Measurements from ENCODE around the gene COG4.
"Not testable (repeated sequence)": the region's sequence is repeated elsewhere in the genome, so short reads cannot be mapped to it uniquely, and the experiment has no call there.

Gene COG4

DNA sequence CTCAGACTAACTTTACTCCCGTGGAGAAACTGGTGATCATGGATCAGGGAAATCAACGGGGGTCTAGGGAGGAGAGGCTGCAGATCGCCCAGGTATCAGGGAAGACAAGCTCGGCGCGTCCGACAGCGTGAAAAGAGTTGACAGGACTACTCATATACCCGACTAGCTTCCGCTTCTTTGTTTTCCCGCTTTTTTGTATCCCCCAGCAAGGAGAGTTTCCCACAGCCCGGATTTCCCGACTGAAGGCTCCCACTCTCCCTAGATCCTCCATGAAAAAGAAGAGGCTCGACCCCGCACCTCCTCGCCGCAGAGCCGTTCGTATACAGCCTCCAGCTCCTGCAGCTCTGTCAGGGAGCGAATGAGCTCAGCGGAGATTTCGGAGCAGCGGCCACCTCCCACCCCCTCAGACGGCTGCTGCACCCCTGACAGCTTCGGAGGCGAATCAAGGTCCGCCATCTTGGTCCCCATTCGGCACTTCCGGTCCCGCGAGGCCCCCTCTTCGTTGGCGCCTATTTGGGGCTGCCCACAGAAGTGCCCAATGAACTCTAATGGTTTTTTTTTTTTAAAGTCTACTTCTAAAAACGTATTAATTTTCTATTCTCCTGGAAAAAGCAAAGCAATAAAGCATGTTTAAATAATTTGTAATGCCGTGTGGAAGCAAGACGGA, at the start of gene COG4:
TSS of gene COG4 (minus strand) at position 479 of the 667 bp plus-strand sequence. CDS start at position 468, 11 bp downstream.
- peak; percentile 24 for DNase-seq

- no peak for DNase-seq
Observed at GRCh38 chr16:70572926-70573270, 49.5 kb upstream of the COG4 start.

DNA sequence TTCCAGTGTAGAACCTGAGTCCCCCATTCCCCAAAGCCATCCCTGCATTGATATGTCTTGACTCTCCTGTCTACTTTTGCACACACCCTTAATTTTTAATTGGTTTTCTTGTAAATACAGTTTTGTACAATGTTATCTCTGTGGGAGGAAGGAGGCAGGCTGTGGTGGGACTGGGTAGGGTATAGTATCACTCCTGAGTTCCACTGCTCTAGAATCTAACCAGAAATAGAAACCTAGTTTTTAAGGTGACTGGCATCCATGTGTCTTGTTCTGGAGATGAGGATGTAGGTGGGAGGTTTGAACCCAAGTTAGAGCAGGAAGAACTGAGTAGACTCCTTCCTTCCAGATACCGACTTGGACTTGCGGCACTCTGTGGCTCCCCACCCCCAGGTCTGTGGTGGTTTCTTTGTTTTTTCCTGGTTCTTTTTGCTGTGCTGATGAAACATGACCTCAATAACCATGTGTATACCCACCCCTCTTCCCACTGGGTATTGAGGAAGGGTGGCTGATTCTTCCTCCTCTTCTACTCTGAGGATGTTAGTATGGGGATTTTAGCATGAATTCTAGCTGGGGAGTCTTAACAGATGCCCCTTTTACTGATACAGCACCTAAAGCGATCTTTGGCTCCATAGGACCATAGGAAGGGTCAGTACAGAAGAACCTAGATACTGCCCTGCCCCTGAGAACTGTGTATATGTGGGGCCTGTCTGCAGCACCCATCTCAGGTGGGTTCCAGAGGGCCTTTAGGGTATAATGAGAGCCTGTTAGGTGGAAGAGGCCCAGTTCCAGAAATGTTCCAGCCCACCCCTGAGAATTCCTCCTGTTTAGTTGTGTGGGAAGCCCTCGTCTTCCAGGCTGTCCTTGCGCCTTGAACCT, 48.9 kb upstream of the COG4 start:
- DNase-seq = no peak

DNA sequence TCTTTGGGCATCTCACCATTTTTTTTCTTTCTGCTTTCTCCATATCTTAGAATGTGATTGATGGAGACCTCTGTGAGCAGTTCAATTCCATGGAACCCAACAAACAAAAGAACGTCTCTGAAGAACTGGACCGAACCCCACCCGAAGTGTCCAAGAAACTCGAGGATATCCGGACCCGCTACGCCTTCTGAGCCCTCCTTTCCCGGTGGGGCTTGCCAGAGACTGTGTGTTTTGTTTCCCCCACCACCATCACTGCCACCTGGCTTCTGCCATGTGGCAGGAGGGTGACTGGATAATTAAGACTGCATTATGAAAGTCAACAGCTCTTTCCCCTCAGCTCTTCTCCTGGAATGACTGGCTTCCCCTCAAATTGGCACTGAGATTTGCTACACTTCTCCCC, 48.3 kb upstream of the COG4 start:
- DNase-seq = no peak

DNA sequence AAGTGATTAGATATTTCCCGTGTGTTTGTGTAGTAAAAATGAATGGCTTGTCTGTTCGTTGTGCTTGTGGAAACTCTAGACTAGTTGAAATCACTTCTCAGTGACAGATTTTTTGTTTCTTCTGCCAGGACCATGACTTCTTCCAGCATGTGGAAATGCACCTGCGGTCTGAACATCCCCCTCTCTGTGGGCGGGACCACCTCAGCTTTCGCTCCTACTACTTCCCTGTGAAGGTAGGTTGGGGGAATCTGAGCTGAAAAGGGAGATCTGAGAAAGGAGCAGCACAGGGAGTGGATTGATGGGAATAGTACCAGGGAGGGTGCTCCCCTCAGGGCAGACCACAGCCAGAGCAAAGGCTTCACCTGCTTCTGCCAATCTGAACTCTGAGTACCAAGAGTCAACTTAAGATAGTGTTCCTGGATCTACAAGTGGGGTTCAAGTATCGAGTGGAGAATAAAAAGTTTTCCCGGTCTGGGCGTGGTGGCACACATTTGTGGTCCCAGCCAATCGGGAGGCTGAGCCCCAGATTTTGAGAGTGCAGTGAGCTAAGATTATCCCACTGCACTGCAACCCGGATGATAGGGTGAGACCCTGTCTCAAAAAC, 47.7 kb upstream of the COG4 start:
- no peak for DNase-seq

GRCh38 chr16:70569752-70570151, 46.4 kb upstream of the COG4 start:
- DNase-seq = no peak

- DNase-seq = no peak
Observed at GRCh38 chr16:70568601-70569237, 45.4 kb upstream of the COG4 start.

DNA sequence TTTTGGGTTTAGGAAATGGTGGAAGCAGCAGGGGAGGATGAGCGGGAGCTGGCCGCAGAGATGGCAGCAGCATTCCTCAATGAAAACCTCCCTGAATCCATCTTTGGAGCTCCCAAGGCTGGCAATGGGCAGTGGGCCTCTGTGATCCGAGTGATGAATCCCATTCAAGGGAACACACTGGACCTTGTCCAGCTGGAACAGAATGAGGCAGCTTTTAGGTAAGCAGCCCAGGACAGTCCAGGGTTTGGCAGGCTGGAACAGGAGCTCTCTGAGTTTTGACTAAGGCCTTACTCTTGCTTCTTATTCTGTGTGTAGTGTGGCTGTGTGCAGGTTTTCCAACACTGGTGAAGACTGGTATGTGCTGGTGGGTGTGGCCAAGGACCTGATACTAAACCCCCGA, 41.7 kb upstream of the COG4 start:
- DNase-seq = no peak

- no peak for DNase-seq
Observed at GRCh38 chr16:70563636-70564035, 40.3 kb upstream of the COG4 start.

DNA sequence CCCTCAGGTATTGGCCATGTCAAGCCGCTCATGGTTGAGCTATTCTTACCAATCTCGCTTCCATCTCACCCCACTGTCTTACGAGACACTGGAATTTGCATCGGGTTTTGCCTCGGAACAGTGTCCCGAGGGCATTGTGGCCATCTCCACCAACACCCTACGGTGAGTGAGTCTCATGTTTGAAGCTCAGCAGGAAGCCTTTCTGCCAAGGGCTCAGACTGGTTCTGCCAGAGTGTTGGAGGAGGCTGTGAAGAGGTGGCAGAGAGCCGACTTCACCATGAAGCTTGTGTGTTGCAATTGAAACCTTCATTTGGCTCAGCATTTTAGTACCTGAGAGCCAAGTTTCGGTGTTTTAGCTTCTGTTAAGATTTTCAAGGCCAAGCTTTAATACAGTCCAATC, 38.3 kb upstream of the COG4 start:
- no peak for DNase-seq

DNA sequence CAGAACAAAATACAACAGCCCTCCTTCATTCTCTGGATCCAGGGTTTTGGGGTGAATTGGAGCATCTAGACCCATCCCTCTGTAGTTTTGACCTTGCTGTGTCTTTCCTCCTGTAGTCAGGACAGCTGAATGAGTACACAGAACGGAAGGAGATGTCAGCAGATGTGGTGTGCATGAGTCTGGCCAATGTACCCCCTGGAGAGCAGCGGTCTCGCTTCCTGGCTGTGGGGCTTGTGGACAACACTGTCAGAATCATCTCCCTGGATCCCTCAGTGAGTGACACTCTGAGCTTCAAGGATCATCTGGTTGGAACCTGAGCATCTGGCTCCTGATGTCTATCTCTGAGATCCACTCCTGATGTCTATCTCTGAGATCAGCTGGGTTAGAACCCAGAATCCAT, 32.7 kb upstream of the COG4 start:
- no peak for DNase-seq

GRCh38 chr16:70553645-70554044, 30.3 kb upstream of the COG4 start:
- no peak for DNase-seq

DNA sequence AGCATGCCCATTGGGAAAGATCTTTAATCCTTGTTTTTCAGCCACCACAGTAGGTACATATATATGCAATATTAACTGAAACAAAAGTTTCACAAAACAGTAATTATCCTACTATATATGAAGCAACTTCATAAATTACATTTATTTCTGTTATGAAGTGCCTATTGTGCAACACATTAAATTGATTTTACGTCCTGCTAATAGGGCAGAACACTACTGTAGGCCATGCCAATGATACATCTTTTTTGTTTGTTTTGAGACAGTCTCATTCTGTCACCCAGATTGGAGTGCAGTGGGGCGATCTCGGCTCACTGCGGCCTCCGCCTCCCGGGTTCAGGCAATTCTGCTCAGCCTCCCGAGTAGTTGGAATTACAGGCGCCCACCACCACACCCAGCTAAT, 29.3 kb upstream of the COG4 start:
- DNase-seq = no peak

DNA sequence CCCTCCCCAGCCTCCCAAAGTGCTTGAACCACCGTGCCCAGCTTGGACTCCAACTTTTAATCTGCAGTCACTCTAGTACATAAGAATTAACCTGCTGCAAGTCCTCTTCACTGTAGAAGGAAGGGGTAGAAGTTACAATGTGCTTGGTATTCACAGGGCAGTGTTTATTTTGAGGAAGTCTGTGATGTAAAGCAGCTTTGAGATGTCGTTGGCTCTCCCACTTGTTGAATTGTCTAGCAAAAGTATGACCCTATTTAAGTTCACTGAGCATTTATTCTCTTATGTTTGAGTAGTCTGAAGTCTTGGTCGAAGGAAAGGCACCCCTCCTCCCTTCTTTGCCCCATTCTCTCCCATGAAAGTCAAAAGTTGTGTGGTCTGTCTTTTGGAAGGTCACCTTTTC, 28.4 kb upstream of the COG4 start:
- no peak for DNase-seq

- no peak for DNase-seq
Observed at GRCh38 chr16:70550082-70550481, 26.7 kb upstream of the COG4 start.

- no peak for DNase-seq
Observed at GRCh38 chr16:70548936-70549335, 25.6 kb upstream of the COG4 start.

GRCh38 chr16:70544548-70544947, 21.2 kb upstream of the COG4 start:
- DNase-seq = no peak

DNA sequence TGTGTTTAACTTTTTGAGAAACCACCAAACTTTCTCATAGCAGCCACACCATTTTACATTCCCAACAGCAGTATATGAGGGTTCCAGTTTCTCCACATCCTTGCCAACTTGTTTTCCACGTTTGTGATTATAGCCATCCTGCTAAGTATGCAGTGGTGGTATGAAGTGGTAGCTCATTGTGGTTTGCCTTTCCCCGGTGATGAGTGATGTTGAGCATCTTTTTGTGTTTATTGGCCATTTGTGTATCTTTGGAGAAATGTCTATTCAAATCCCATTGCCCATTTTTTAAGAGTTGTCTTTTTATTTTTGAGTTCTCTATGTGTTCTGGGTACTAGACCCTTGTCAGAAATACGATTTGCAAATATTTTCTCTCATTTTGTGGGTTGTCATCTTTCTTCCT, 17.6 kb upstream of the COG4 start:
- no peak for DNase-seq

DNA sequence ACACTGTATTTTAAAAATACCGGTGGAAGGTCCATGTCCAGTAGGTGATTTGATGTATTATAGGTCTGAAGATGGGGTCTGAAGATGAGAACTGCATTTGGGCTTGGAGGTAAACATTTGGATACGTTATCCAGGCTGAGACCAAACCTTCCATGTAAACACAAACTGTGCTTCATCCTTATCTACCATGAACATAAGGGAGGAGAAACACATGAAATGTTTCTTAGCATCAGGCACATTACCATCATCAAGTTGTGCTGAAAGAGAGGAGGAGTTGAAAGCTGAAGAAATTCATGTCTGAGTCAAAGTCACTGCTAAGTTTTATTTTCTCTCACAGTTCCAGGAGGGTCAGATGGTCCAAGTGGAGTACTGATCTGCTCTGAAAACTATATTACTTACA, 11.6 kb upstream of the COG4 start:
- DNase-seq = no peak

DNA sequence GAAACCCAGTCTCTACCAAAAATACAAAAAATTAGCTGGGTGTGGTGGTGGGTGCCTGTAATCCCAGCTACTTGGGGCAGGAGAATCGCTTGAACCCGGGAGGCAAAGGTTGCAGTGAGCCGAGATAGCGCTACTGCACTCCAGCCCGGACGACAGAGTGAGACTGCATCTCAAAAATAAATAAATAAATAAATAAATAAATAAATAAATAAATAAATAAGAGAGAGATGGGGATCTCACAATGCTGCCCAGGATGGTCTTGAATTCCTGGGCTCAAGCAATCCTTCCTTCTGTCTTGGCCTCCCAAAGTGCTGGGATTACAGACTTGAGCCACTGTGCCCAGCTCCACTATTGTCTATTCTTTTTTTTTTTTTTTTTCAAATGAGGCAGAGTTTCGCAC, 6.6 kb upstream of the COG4 start:
- DNase-seq = not testable (repeated sequence)

- DNase-seq = no peak
Observed at GRCh38 chr16:70529051-70529777, 5.9 kb upstream of the COG4 start.

- DNase-seq = no peak
Observed at GRCh38 chr16:70527315-70527996, 4.1 kb upstream of the COG4 start.

Measured in cortex of kidney (tissue), 1 donor.